Loucy (cell line): ENCODE measurements around the gene HSF5.

Experiments used
- EZH2phosphoT487 ChIP-seq: fragments of 200-600 bp; IDR thresholded peaks from 2 replicates; pipeline ENCODE4 v1.6.1; 2018; ENCODE audit warnings: antibody characterized with exemption, mild to moderate bottlenecking, moderate library complexity, borderline replicate concordance
- TF ChIP-seq, protein P1 (sequence below): fragments of 200-600 bp; sonication (generic); conservative IDR thresholded peaks from 2 replicates; pipeline ENCODE4 v1.5.1; 2014; ENCODE audit warnings: mild to moderate bottlenecking, antibody characterized with exemption, low read length

DNA sequence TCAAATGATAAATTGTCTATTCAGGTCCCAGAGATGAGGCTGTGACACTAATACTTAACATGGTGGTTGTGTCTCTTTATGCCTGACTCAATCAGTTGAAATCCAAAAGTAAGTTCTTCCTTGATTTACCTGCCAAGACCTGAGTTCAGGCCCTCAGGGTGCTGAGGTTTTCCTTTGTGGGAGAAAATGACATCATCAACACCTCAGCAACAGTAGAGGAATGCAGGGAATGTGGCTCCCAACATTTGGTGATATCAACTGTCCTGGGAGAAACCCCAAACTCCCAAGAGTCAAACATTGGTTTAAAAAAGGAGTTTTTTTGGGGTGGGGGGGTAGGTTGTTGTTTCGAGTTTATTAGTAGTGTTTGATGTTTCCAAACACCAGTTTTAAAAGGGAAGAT is 85.5 kb downstream of the HSF5 start:
- TF ChIP-seq, protein P1, sequence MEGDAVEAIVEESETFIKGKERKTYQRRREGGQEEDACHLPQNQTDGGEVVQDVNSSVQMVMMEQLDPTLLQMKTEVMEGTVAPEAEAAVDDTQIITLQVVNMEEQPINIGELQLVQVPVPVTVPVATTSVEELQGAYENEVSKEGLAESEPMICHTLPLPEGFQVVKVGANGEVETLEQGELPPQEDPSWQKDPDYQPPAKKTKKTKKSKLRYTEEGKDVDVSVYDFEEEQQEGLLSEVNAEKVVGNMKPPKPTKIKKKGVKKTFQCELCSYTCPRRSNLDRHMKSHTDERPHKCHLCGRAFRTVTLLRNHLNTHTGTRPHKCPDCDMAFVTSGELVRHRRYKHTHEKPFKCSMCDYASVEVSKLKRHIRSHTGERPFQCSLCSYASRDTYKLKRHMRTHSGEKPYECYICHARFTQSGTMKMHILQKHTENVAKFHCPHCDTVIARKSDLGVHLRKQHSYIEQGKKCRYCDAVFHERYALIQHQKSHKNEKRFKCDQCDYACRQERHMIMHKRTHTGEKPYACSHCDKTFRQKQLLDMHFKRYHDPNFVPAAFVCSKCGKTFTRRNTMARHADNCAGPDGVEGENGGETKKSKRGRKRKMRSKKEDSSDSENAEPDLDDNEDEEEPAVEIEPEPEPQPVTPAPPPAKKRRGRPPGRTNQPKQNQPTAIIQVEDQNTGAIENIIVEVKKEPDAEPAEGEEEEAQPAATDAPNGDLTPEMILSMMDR: no peak
- no peak for TF ChIP-seq EZH2phosphoT487
